Measurements from ENCODE around the gene RNF180. TPM values are rescaled to one million over a fixed set of nuclear protein-coding genes. Genes with fewer than 3 reads are reported as not detected.

Gene RNF180
- polyA plus RNA-seq, 1 donor from 2014 or later: 6.4 TPM

DNA sequence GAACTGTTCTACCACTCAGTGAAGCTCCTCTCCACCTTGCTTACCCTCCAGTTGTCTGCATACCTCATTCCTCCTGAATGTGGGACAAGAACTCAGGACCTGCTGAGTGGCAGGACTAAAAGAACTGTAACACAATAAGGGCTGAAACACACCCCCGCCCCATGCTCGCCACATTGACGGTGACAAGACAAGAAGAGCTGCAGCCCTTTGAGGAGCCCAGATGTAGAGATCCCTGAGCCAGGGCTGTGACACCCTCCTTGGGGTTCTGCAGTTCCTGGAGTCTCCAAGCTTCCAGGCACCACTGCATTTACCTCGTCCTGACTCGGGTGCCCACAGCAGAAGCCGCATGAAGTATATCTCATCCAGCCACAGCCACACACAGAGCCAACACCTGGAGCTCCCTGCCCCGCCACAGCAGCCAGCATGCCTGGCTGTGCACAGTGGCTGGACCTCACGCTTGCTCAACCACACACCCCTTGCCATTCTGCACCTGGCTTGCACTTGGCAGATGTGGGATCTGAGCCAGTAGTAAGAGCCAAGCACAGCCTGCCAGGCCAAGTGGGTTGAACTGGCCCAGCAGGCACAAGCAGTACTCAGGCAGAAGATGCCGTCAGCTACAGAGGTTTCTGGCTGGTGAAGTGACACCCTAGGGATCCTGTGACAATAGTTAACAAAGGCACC, 166.1 kb downstream of the RNF180 start:
- H3K27ac ChIP-seq (ENCODE audit: low read length): no peak overlapping the region
- TF ChIP-seq EZH2 (IDR thresholded peaks at IDR 0.05; ENCODE audit: borderline replicate concordance, insufficient read depth, low read length, poor library complexity, severe bottlenecking): no peak
- no peak for TF ChIP-seq POLR2AphosphoS5 (IDR thresholded peaks at IDR 0.05)
- TF ChIP-seq, protein P1, sequence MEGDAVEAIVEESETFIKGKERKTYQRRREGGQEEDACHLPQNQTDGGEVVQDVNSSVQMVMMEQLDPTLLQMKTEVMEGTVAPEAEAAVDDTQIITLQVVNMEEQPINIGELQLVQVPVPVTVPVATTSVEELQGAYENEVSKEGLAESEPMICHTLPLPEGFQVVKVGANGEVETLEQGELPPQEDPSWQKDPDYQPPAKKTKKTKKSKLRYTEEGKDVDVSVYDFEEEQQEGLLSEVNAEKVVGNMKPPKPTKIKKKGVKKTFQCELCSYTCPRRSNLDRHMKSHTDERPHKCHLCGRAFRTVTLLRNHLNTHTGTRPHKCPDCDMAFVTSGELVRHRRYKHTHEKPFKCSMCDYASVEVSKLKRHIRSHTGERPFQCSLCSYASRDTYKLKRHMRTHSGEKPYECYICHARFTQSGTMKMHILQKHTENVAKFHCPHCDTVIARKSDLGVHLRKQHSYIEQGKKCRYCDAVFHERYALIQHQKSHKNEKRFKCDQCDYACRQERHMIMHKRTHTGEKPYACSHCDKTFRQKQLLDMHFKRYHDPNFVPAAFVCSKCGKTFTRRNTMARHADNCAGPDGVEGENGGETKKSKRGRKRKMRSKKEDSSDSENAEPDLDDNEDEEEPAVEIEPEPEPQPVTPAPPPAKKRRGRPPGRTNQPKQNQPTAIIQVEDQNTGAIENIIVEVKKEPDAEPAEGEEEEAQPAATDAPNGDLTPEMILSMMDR (IDR thresholded peaks at IDR 0.05; ENCODE audit: poor library complexity, severe bottlenecking): no peak
- TF ChIP-seq EP300 (conservative IDR thresholded peaks at IDR 0.05; ENCODE audit: poor library complexity, severe bottlenecking): no peak
- TF ChIP-seq TAF1 (IDR thresholded peaks at IDR 0.05; ENCODE audit: low read depth): no peak
- no peak for TF ChIP-seq SMC3 (conservative IDR thresholded peaks at IDR 0.05; ENCODE audit: poor library complexity)
- no peak for TF ChIP-seq MXI1 (conservative IDR thresholded peaks at IDR 0.05; ENCODE audit: poor library complexity, severe bottlenecking)
- no peak for TF ChIP-seq RAD21 (conservative IDR thresholded peaks at IDR 0.05)

DNA sequence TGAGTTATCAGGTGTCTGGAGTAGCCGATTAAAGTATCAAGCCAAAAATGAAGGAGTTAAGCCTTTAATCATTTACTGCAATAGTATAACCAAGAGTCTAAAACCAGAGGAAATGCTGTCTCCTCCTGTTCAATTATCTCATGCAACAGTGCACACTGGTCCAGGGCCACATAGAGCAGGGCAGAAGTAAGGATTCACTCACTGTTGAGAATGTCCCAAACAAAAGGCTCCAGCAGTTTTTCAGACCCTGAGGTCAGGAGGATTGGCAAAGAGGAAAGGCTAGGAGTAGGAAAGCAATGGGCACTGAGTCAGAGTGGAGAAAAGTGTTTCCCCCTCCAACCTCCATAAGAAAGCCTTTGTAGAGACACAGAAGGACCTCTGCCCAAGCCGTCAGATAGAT, 168.2 kb downstream of the RNF180 start:
- no peaks in the 10 kb centered on the region for H3K79me2 ChIP-seq (replicated peaks; ENCODE audit: insufficient read depth, low read length)
- H3K4me3 ChIP-seq (ENCODE audit: low read length): no peak overlapping the region
- no peak for TF ChIP-seq POLR2AphosphoS5 (IDR thresholded peaks at IDR 0.05)
- TF ChIP-seq, protein P2, sequence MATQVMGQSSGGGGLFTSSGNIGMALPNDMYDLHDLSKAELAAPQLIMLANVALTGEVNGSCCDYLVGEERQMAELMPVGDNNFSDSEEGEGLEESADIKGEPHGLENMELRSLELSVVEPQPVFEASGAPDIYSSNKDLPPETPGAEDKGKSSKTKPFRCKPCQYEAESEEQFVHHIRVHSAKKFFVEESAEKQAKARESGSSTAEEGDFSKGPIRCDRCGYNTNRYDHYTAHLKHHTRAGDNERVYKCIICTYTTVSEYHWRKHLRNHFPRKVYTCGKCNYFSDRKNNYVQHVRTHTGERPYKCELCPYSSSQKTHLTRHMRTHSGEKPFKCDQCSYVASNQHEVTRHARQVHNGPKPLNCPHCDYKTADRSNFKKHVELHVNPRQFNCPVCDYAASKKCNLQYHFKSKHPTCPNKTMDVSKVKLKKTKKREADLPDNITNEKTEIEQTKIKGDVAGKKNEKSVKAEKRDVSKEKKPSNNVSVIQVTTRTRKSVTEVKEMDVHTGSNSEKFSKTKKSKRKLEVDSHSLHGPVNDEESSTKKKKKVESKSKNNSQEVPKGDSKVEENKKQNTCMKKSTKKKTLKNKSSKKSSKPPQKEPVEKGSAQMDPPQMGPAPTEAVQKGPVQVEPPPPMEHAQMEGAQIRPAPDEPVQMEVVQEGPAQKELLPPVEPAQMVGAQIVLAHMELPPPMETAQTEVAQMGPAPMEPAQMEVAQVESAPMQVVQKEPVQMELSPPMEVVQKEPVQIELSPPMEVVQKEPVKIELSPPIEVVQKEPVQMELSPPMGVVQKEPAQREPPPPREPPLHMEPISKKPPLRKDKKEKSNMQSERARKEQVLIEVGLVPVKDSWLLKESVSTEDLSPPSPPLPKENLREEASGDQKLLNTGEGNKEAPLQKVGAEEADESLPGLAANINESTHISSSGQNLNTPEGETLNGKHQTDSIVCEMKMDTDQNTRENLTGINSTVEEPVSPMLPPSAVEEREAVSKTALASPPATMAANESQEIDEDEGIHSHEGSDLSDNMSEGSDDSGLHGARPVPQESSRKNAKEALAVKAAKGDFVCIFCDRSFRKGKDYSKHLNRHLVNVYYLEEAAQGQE (IDR thresholded peaks at IDR 0.05; ENCODE audit: borderline replicate concordance): no peak
- no peak for TF ChIP-seq SMC3 (conservative IDR thresholded peaks at IDR 0.05; ENCODE audit: poor library complexity)
- no peak for TF ChIP-seq EZH2 (IDR thresholded peaks at IDR 0.05; ENCODE audit: borderline replicate concordance, insufficient read depth, low read length, poor library complexity, severe bottlenecking)
- TF ChIP-seq MXI1 (conservative IDR thresholded peaks at IDR 0.05; ENCODE audit: poor library complexity, severe bottlenecking): no peak
- TF ChIP-seq EP300 (conservative IDR thresholded peaks at IDR 0.05; ENCODE audit: poor library complexity, severe bottlenecking): no peak
- TF ChIP-seq, protein P1 (IDR thresholded peaks at IDR 0.05; ENCODE audit: poor library complexity, severe bottlenecking): no peak
- TF ChIP-seq RAD21 (conservative IDR thresholded peaks at IDR 0.05): no peak
- no peak for TF ChIP-seq TAF1 (IDR thresholded peaks at IDR 0.05; ENCODE audit: low read depth)
- H2AFZ ChIP-seq (ENCODE audit: low read depth, low read length): no peak overlapping the region
- no peaks in the 10 kb centered on the region for H3K9me2 ChIP-seq (ENCODE audit: insufficient read depth, low read length)
- H3K9me3 ChIP-seq (ENCODE audit: low read length): no peaks in the 10 kb centered on the region
- no peaks in the 10 kb centered on the region for H3K27me3 ChIP-seq (ENCODE audit: insufficient read depth, low read depth, low read length)
- H3K9ac ChIP-seq (ENCODE audit: low read length): no peak overlapping the region
- H3K27ac ChIP-seq (ENCODE audit: low read length): no peak overlapping the region
- no peaks in the 10 kb centered on the region for H4K20me1 ChIP-seq (ENCODE audit: insufficient read depth)
- H3K36me3 ChIP-seq (ENCODE audit: insufficient read depth, low read length): no peaks in the 10 kb centered on the region
- no peak overlapping the region for H3K4me2 ChIP-seq (ENCODE audit: low read length)
- no peaks in the 10 kb centered on the region for H3F3A ChIP-seq (ENCODE audit: insufficient read depth, low read length, poor library complexity, severe bottlenecking)

More for the DNA sequence above, 166.1 kb downstream of the RNF180 start:
- H3K9me3 ChIP-seq (ENCODE audit: low read length): peaks cover 6% of the 10 kb centered on the region
- no peak overlapping the region for H3K9ac ChIP-seq (ENCODE audit: low read length)
- no peak overlapping the region for H2AFZ ChIP-seq (ENCODE audit: low read depth, low read length)
- H3K9me2 ChIP-seq (ENCODE audit: insufficient read depth, low read length): no peaks in the 10 kb centered on the region
- no peaks in the 10 kb centered on the region for H3F3A ChIP-seq (ENCODE audit: insufficient read depth, low read length, poor library complexity, severe bottlenecking)
- H4K20me1 ChIP-seq (ENCODE audit: insufficient read depth): no peaks in the 10 kb centered on the region
- peaks cover 4% of the 10 kb centered on the region for H3K36me3 ChIP-seq (ENCODE audit: insufficient read depth, low read length)
- H3K27me3 ChIP-seq (ENCODE audit: insufficient read depth, low read depth, low read length): no peaks in the 10 kb centered on the region
- H3K4me3 ChIP-seq (ENCODE audit: low read length): no peak overlapping the region
- no peaks in the 10 kb centered on the region for H3K79me2 ChIP-seq (replicated peaks; ENCODE audit: insufficient read depth, low read length)
- no peak overlapping the region for H3K4me2 ChIP-seq (ENCODE audit: low read length)
